Measurements from ENCODE around the gene NCK2.

Gene NCK2

GRCh38 chr2:105744909-105745853 is at the start of gene NCK2:
Gene NCK2 (plus strand): TSS chr2:105744912. CDS start chr2:105855064, 110,152 bp downstream.
- DNase-seq (ENCODE audit: low read depth) = no peak

- no peak for DNase-seq (ENCODE audit: low read depth)
Measured at GRCh38 chr2:105697781-105698449, 46.8 kb upstream of the NCK2 start.

- DNase-seq (ENCODE audit: low read depth) = no peak
Measured at GRCh38 chr2:105698820-105699219, 45.9 kb upstream of the NCK2 start.

GRCh38 chr2:105701042-105701441 is 43.7 kb upstream of the NCK2 start:
- DNase-seq (ENCODE audit: low read depth) = no peak

GRCh38 chr2:105708697-105709096 is 36.0 kb upstream of the NCK2 start:
- DNase-seq (ENCODE audit: low read depth) = no peak

GRCh38 chr2:105711394-105711793 is 33.3 kb upstream of the NCK2 start:
- no peak for DNase-seq (ENCODE audit: low read depth)

GRCh38 chr2:105712166-105712915 is 32.4 kb upstream of the NCK2 start:
- DNase-seq (ENCODE audit: low read depth) = no peak

- DNase-seq (ENCODE audit: low read depth) = no peak
Measured at GRCh38 chr2:105712981-105713596, 31.6 kb upstream of the NCK2 start.

GRCh38 chr2:105714141-105714540 is 30.6 kb upstream of the NCK2 start:
- DNase-seq (ENCODE audit: low read depth) = no peak

GRCh38 chr2:105718846-105719481 is 25.7 kb upstream of the NCK2 start:
- DNase-seq (ENCODE audit: low read depth) = no peak

GRCh38 chr2:105721991-105722511 is 22.7 kb upstream of the NCK2 start:
- DNase-seq (ENCODE audit: low read depth) = no peak

- DNase-seq (ENCODE audit: low read depth) = no peak
Measured at GRCh38 chr2:105722726-105723297, 21.9 kb upstream of the NCK2 start.

- no peak for DNase-seq (ENCODE audit: low read depth)
Measured at GRCh38 chr2:105723431-105723830, 21.3 kb upstream of the NCK2 start.

GRCh38 chr2:105725388-105725787 is 19.3 kb upstream of the NCK2 start:
- no peak for DNase-seq (ENCODE audit: low read depth)

GRCh38 chr2:105730170-105730569 is 14.5 kb upstream of the NCK2 start:
- DNase-seq (ENCODE audit: low read depth) = no peak

- no peak for DNase-seq (ENCODE audit: low read depth)
Measured at GRCh38 chr2:105731511-105731910, 13.2 kb upstream of the NCK2 start.

- no peak for DNase-seq (ENCODE audit: low read depth)
Measured at GRCh38 chr2:105732101-105732500, 12.6 kb upstream of the NCK2 start.

- no peak for DNase-seq (ENCODE audit: low read depth)
Measured at GRCh38 chr2:105732955-105733607, 11.6 kb upstream of the NCK2 start.

- DNase-seq (ENCODE audit: low read depth) = no peak
Measured at GRCh38 chr2:105733875-105734274, 10.8 kb upstream of the NCK2 start.

- DNase-seq (ENCODE audit: low read depth) = no peak
Measured at GRCh38 chr2:105734762-105735538, 9.8 kb upstream of the NCK2 start.
